ENCODE data around the gene YAE1. TPM values are rescaled to one million over a fixed set of nuclear protein-coding genes. Genes with fewer than 3 reads are reported as not detected.

YAE1 gene
- total RNA-seq, 1 donor from 2014 or later, result 42.5 TPM

GRCh38 chr7:39609935-39610263, 43.7 kb downstream of the YAE1 start:
- H3K9me3 Mint-ChIP-seq, result no peaks in the 10 kb centered on the region
- no peak overlapping the region for H3K27ac Mint-ChIP-seq (ENCODE audit: unreplicated experiment)
- TF ChIP-seq CTCF (conservative IDR thresholded peaks at IDR 0.05), result no peak
- DNase-seq (ENCODE audit: low read depth, low spot score), result no peak
- H3K4me1 Mint-ChIP-seq, result peaks cover 10% of the 10 kb centered on the region
- H3K4me3 Mint-ChIP-seq, result no peak overlapping the region
- peaks cover 22% of the 10 kb centered on the region for H3K27me3 Mint-ChIP-seq (ENCODE audit: low read depth)
- H3K36me3 Mint-ChIP-seq (ENCODE audit: low read depth), result no peaks in the 10 kb centered on the region

GRCh38 chr7:39613577-39613976, 47.4 kb downstream of the YAE1 start:
- H3K27me3 Mint-ChIP-seq (ENCODE audit: low read depth), result peaks cover 30% of the 10 kb centered on the region
- no peak for TF ChIP-seq CTCF (conservative IDR thresholded peaks at IDR 0.05)
- no peaks in the 10 kb centered on the region for H3K36me3 Mint-ChIP-seq (ENCODE audit: low read depth)
- H3K4me3 Mint-ChIP-seq, result no peak overlapping the region
- no peak overlapping the region for H3K27ac Mint-ChIP-seq (ENCODE audit: unreplicated experiment)
- H3K9me3 Mint-ChIP-seq, result no peaks in the 10 kb centered on the region
- no peak for DNase-seq (ENCODE audit: low read depth, low spot score)
- H3K4me1 Mint-ChIP-seq, result peaks cover 10% of the 10 kb centered on the region

- DNase-seq (ENCODE audit: low read depth, low spot score), result no peak
- Mint-ChIP-seq H3K9me3 (no peaks in the 10 kb centered on the region), H3K36me3 (ENCODE audit: low read depth) (no peaks in the 10 kb centered on the region), H3K27me3 (ENCODE audit: low read depth) (peaks cover 24% of the 10 kb centered on the region), H3K27ac (ENCODE audit: unreplicated experiment) (no peak overlapping the region), H3K4me1 (peaks cover 5% of the 10 kb centered on the region), H3K4me3 (no peak overlapping the region)
- no peak for TF ChIP-seq CTCF (conservative IDR thresholded peaks at IDR 0.05)
Observed at GRCh38 chr7:39614299-39614698, 48.1 kb downstream of the YAE1 start.

- no peak overlapping the region for H3K27ac Mint-ChIP-seq (ENCODE audit: unreplicated experiment)
- H3K4me1 Mint-ChIP-seq, result no peaks in the 10 kb centered on the region
- TF ChIP-seq CTCF (conservative IDR thresholded peaks at IDR 0.05), result no peak
- H3K9me3 Mint-ChIP-seq, result no peaks in the 10 kb centered on the region
- no peaks in the 10 kb centered on the region for H3K36me3 Mint-ChIP-seq (ENCODE audit: low read depth)
- peaks cover 16% of the 10 kb centered on the region for H3K27me3 Mint-ChIP-seq (ENCODE audit: low read depth)
- DNase-seq (ENCODE audit: low read depth, low spot score), result no peak
- no peak overlapping the region for H3K4me3 Mint-ChIP-seq
Observed at GRCh38 chr7:39615350-39615975, 49.3 kb downstream of the YAE1 start.

GRCh38 chr7:39616138-39616537, 49.9 kb downstream of the YAE1 start:
- no peaks in the 10 kb centered on the region for H3K36me3 Mint-ChIP-seq (ENCODE audit: low read depth)
- H3K9me3 Mint-ChIP-seq, result no peaks in the 10 kb centered on the region
- no peak overlapping the region for H3K4me3 Mint-ChIP-seq
- DNase-seq (ENCODE audit: low read depth, low spot score), result no peak
- H3K27ac Mint-ChIP-seq (ENCODE audit: unreplicated experiment), result no peak overlapping the region
- no peak for TF ChIP-seq CTCF (conservative IDR thresholded peaks at IDR 0.05)
- peaks cover 11% of the 10 kb centered on the region for H3K27me3 Mint-ChIP-seq (ENCODE audit: low read depth)
- no peaks in the 10 kb centered on the region for H3K4me1 Mint-ChIP-seq

Data from neural crest cell (in vitro differentiated cells).